Kidney (tissue), 14 donors: ENCODE data around the gene PRDM16. TPM values are rescaled to one million over a fixed set of nuclear protein-coding genes. Genes with fewer than 3 reads are reported as not detected.
A peak's percentile ranks its signal among the peaks of the same experiment; 100 is the strongest.

ENCODE experiments used
- DNase-seq, 5 donors: peaks; one replicate each; pipeline ENCODE4 v3.0.0-alpha.2; 2013 to 2020
- FAIRE-seq: peaks from 2 replicates; lab custom pipeline; 2012; peaks lifted over from hg19 to GRCh38; lab: Jason Lieb, UNC
- H3K27ac ChIP-seq, 2 donors: one replicate each; pipeline ENCODE4 v1.7.0; 2013; ENCODE audit warnings: low read depth in 2 of 2, low read length in 2 of 2, inconsistent platforms in 1 of 2
- H3K27me3 ChIP-seq: one replicate; pipeline ENCODE4 v1.7.1; 2013; ENCODE audit warnings: low read length, inconsistent platforms; ENCODE audit not compliant: control insufficient read depth, insufficient read depth
- H3K36me3 ChIP-seq, 3 donors: one replicate each; pipeline versions ENCODE4 v1.7.0 to v1.7.1; 2013; ENCODE audit warnings: low read length in 3 of 3, control low read depth in 1 of 3, inconsistent platforms in 1 of 3; ENCODE audit not compliant: insufficient read depth in 3 of 3, control insufficient read depth in 2 of 3
- H3K4me1 ChIP-seq, 3 donors: one replicate each; pipeline versions ENCODE4 v1.7.0 to v1.7.1; 2013; ENCODE audit warnings: low read length in 3 of 3, inconsistent platforms in 1 of 3, low read depth in 1 of 3; ENCODE audit not compliant: control insufficient read depth in 2 of 3, insufficient read depth in 2 of 3
- H3K4me3 ChIP-seq, 3 donors: one replicate each; pipeline versions ENCODE4 v1.7.0 to v1.8.1; 2013; ENCODE audit warnings: low read length in 3 of 3, control low read depth in 1 of 3, inconsistent platforms in 1 of 3
- H3K9ac ChIP-seq, 3 donors: one replicate each; pipeline versions ENCODE4 v1.7.0 to v1.7.1; 2013; ENCODE audit warnings: low read length in 3 of 3, control low read depth in 1 of 3, inconsistent platforms in 1 of 3
- H3K9me3 ChIP-seq, 3 donors: one replicate each; pipeline versions ENCODE4 v1.7.0 to v1.7.1; 2013; ENCODE audit warnings: low read length in 3 of 3, control low read depth in 1 of 3, inconsistent platforms in 1 of 3; ENCODE audit not compliant: control insufficient read depth in 2 of 3, insufficient read depth in 1 of 3
- CTCF ChIP-seq: IDR thresholded peaks from 3 replicates; pipeline ENCODE4 v1.5.1; 2012; ENCODE audit warnings: mild to moderate bottlenecking, moderate library complexity, borderline replicate concordance; ENCODE audit not compliant: insufficient read depth; ENCODE audit errors: extremely low read depth
- intact Hi-C: fragments of 100-400 bp; cut with DNase I; formaldehyde crosslinking; loops from one replicate; pipeline ENCODE4 v1.11.1; 2022
- polyA plus RNA-seq: library from polyadenylated mRNA; stranded (reverse); fragments of 350-450 nt; fragmentation: Illumina TruSeq; extraction: RNeasy Lipid Tissue Mini Kit (QIAGEN cat#74804); gene quantifications from one replicate; pipeline ENCODE4 v1.2.3, GENCODE V29; 2014; ENCODE audit warnings: low read depth, low replicate concordance; ENCODE audit not compliant: insufficient read depth
- total RNA-seq: library from RNA; stranded (reverse); fragmentation: NEBNext Ultra II Directional; extraction: Animal tissue kit (Norgen Biotek cat#: 25700); gene quantifications from one replicate; pipeline ENCODE4 v1.2.1, GENCODE V29; 2021
- donor health status: control.
- donor health status: control.
- donor health status: control.
- donor health status: control.
- donor health status: control.
- donor health status: DM: yes; HTN: yes; CAD: no.
- donor health status: Normal renal cell carcinoma (clear cell type).

The PRDM16 gene
- total and polyA plus RNA-seq, 2 donors from 2014 or later: 3.0 to 21.9 TPM

GRCh38 chr1:3422638-3423037 is 353.6 kb downstream of the PRDM16 start:
- no peak for TF ChIP-seq CTCF
- H3K27me3 ChIP-seq: peaks cover 7% of the 10 kb centered on the region
- no peak overlapping the region for H3K4me3 ChIP-seq
- H3K9me3 ChIP-seq: no peaks in the 10 kb centered on the region
- DNase-seq (no peak), FAIRE-seq (no peak)
- peak overlapping the region in 1 of 3 donors; percentile 46 for H3K9ac ChIP-seq
- peaks cover 4 to 15% (median 4%) of the 10 kb centered on the region in 3 donors for H3K4me1 ChIP-seq
- H3K36me3 ChIP-seq: peaks cover 0 to 11% (median 2%) of the 10 kb centered on the region in 3 donors
- peak overlapping the region; percentile 57 to 60 for H3K27ac ChIP-seq
- intact Hi-C loops: loop anchor here (10.0 kb wide), 1 partner anchor 408 kb away; no protein-coding TSS in a partner anchor

DNA sequence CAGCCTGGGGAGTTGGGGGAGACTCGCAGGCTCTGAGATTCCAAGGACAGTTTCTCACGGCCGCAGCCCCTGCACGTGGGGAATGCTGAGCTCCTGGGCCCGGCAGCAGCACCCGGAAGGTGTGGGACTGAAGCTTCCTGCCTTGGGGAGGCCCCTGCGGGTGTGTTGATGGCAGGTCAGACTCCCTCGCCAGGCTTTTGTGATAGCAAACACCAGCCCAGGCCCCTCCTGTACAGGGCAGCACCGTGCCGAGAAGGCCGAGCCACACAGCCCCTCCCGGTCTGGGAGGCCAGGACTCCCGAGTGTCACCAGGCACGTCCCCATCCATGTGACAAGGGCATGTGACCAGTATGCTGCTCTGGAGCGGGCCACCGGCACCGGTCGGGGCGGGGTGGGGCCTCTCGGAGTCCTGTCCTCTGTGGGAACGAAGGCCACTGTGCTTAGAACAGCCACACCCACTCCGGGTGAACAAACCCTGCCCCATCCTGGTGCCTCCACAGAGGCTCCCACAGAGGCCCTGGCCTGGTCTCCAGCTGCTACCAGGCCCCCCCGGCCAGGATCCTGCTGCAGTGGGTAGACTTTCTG is 354.3 kb downstream of the PRDM16 start:
- Histone ChIP-seq H3K4me1 (peaks cover 4 to 15% (median 4%) of the 10 kb centered on the region in 3 donors), H3K27me3 (peaks cover 7% of the 10 kb centered on the region), H3K9me3 (no peaks in the 10 kb centered on the region), H3K4me3 (no peak overlapping the region), H3K9ac (peak overlapping the region in 1 of 3 donors; percentile 46), H3K36me3 (peaks cover 0 to 9% (median 2%) of the 10 kb centered on the region in 3 donors), H3K27ac (peak overlapping the region; percentile 57 to 60)
- no peak for TF ChIP-seq CTCF
- FAIRE-seq (no peak), DNase-seq (peak in 3 of 5 donors; percentile 23 to 88 (median 55))
- intact Hi-C loops: loop anchor here (10.0 kb wide), 1 partner anchor 409 kb away; no protein-coding TSS in a partner anchor

DNA sequence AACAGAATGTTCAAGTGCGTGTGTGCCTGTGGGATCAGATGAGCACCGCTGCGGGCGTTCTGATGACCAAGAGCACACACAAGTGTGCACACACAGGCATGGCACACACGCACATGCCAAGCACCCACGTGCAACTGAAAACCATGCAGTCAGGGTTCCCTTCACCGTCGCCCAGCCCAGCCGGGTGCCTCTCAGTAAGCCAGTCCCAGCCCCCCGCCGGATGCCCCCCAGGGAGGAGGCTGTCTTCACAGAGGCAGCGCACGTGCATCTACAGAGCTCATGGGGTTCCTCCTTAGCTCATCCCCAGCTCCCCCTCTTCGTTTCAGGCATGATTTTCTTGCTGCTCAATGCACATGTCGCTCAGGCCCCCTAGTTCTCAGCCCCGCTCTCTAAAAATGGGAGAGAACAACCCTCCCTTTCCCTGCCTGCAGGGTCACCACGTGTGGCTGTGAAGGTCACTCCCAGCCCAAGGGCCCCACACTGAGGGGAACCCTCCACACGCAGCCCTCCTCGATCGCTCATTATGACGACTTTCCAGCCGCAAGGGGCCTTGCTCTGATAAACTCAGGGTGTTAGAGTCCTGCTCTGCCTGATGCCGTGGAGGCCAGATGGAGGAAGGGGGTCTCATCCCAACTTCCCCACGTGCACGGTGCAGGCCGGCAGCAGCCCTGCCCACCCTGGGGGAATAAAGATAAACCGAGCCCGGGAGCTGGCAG is 355.1 kb downstream of the PRDM16 start:
- peak in 2 of 5 donors; percentile 53 to 55 for DNase-seq
- Histone ChIP-seq H3K4me1 (peaks cover 4 to 15% (median 4%) of the 10 kb centered on the region in 3 donors), H3K27ac (peak overlapping the region in 1 of 2 donors; percentile 60), H3K4me3 (no peak overlapping the region), H3K36me3 (peaks cover 0 to 8% (median 2%) of the 10 kb centered on the region in 3 donors), H3K9ac (no peak overlapping the region), H3K9me3 (no peaks in the 10 kb centered on the region), H3K27me3 (peaks cover 7% of the 10 kb centered on the region)
- intact Hi-C loops: loop anchor here (10.0 kb wide), 1 partner anchor 409 kb away; no protein-coding TSS in a partner anchor
- no peak for FAIRE-seq
- TF ChIP-seq CTCF: no peak
